Panc1 (cell line): ENCODE measurements around the gene ENTPD2. TPM values are rescaled to one million over a fixed set of nuclear protein-coding genes. Genes with fewer than 3 reads are reported as not detected.

Experiments
- ATAC-seq: fragments of 200-7000 bp; cut with Tn5 transposase; 2 replicates; pipeline ENCODE4 v1.9.1; 2020; ENCODE audit warnings: mild to moderate bottlenecking, moderate library complexity
- BruUV-seq: library from RNA; stranded (reverse); fragments of 400-500 nt; replicated peaks from 2 replicates; lab custom pipeline; 2021; lab: Mats Ljungman, UMichigan
- CTCF ChIA-PET: fragments of 300-600 bp; sonication (Branson Sonifier 250); formaldehyde crosslinking; loops from one replicate; lab custom pipeline; 2022; ENCODE audit warnings: antibody characterized with exemption; lab: Charles Lee
- POLR2A ChIA-PET: fragments of 300-600 bp; sonication (Branson Sonifier 250); formaldehyde crosslinking; loops from one replicate; lab custom pipeline; 2022; ENCODE audit warnings: antibody characterized with exemption; lab: Charles Lee
- DNase-seq: peaks from one replicate; pipeline ENCODE4 v3.0.0-alpha.2; 2010; ENCODE audit warnings: low read depth, low spot score
- H3K27ac ChIP-seq: 2 replicates; pipeline ENCODE4 v1.5.1; 2011; ENCODE audit warnings: mild to moderate bottlenecking, low read length, inconsistent platforms
- H3K27me3 ChIP-seq: fragments of 200-500 bp; sonication (Bioruptor generic); 2 replicates; pipeline ENCODE4 v1.6.0; 2014; ENCODE audit warnings: low read length, inconsistent platforms; ENCODE audit not compliant: control insufficient read depth, insufficient read depth
- H3K36me3 ChIP-seq: fragments of 200-500 bp; sonication (Bioruptor generic); 2 replicates; pipeline ENCODE4 v1.5.1; 2014; ENCODE audit warnings: inconsistent platforms, mild to moderate bottlenecking, low read length, moderate library complexity; ENCODE audit not compliant: control insufficient read depth, insufficient read depth
- H3K4me1 ChIP-seq: 2 replicates; pipeline ENCODE4 v1.5.1; 2011; ENCODE audit warnings: inconsistent platforms, mild to moderate bottlenecking, low read length, moderate library complexity; ENCODE audit not compliant: control insufficient read depth, insufficient read depth
- H3K4me3 ChIP-seq, 2 experiments: 2 replicates each; pipeline ENCODE4 v1.5.1; 2011 to 2012; ENCODE audit warnings: low read depth in 2 of 2, low read length in 2 of 2, mild to moderate bottlenecking in 2 of 2, inconsistent platforms in 1 of 2, moderate library complexity in 1 of 2
- H3K9me3 ChIP-seq: fragments of 200-500 bp; sonication (Bioruptor generic); 2 replicates; pipeline ENCODE4 v1.5.1; 2014; ENCODE audit warnings: low read depth, mild to moderate bottlenecking, inconsistent platforms, low read length, moderate library complexity; ENCODE audit not compliant: control insufficient read depth, insufficient read depth
- POLR2AphosphoS5 ChIP-seq: IDR thresholded peaks from 2 replicates; pipeline ENCODE4 v1.6.1; 2012; ENCODE audit warnings: mild to moderate bottlenecking, low read depth, low read length, moderate library complexity
- REST ChIP-seq, 2 experiments: IDR thresholded peaks; 2 replicates each; pipeline ENCODE4 v1.6.1; 2011 to 2012; ENCODE audit warnings: low read depth in 2 of 2, control low read depth in 1 of 2, low read length in 1 of 2, mild to moderate bottlenecking in 1 of 2, moderate library complexity in 1 of 2; ENCODE audit not compliant: insufficient read depth in 1 of 2
- SIN3A ChIP-seq: IDR thresholded peaks from 2 replicates; pipeline ENCODE4 v1.6.1; 2012; ENCODE audit warnings: low read depth, mild to moderate bottlenecking, low read length, moderate library complexity, borderline replicate concordance; ENCODE audit not compliant: insufficient read depth
- TCF7L2 ChIP-seq: IDR thresholded peaks from 2 replicates; pipeline ENCODE4 v1.6.1; 2011; ENCODE audit warnings: mild to moderate bottlenecking, low read depth, low read length, inconsistent platforms
- in situ Hi-C: cut with HindIII; loops from 2 replicates; pipeline ENCODE4 v1.10.0; 2016; ENCODE audit warnings: low sequenced_read_pairs, low pct_unique_long_range_greater_than_20kb
- intact Hi-C: fragments of 100-400 bp; cut with micrococcal nuclease; formaldehyde crosslinking; loops from one replicate; pipeline ENCODE4 v1.10.0; 2022; ENCODE audit not compliant: unreplicated experiment
- total RNA-seq: library from RNA; stranded (reverse); gene quantifications from one replicate; pipeline ENCODE4 v1.2.1, GENCODE V29; 2021; ENCODE audit not compliant: unreplicated experiment
- TF ChIP-seq, protein P1 (sequence below): fragments of 450-650 bp; IDR thresholded peaks from 2 replicates; pipeline ENCODE4 v1.5.1; 2017; ENCODE audit warnings: mild to moderate bottlenecking

The ENTPD2 gene
- total RNA-seq, 1 experiment from 2014 or later: 2.8 TPM

- Histone ChIP-seq H3K27me3 (no peaks in the 10 kb centered on the region), H3K4me3 (no peak overlapping the region), H3K36me3 (no peaks in the 10 kb centered on the region), H3K9me3 (no peaks in the 10 kb centered on the region), H3K4me1 (peaks cover 10% of the 10 kb centered on the region; the same call in 1 of the 2 replicates), H3K27ac (no peak overlapping the region)
- in situ Hi-C loops (no loop called here), intact Hi-C loops (no loop called here)
- ChIA-PET CTCF (no interaction called here), POLR2A (no interaction called here)
- TF ChIP-seq, protein P1, sequence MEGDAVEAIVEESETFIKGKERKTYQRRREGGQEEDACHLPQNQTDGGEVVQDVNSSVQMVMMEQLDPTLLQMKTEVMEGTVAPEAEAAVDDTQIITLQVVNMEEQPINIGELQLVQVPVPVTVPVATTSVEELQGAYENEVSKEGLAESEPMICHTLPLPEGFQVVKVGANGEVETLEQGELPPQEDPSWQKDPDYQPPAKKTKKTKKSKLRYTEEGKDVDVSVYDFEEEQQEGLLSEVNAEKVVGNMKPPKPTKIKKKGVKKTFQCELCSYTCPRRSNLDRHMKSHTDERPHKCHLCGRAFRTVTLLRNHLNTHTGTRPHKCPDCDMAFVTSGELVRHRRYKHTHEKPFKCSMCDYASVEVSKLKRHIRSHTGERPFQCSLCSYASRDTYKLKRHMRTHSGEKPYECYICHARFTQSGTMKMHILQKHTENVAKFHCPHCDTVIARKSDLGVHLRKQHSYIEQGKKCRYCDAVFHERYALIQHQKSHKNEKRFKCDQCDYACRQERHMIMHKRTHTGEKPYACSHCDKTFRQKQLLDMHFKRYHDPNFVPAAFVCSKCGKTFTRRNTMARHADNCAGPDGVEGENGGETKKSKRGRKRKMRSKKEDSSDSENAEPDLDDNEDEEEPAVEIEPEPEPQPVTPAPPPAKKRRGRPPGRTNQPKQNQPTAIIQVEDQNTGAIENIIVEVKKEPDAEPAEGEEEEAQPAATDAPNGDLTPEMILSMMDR: no peak
- TF ChIP-seq TCF7L2: no peak
- TF ChIP-seq REST (IDR thresholded peaks at IDR 0.05; ENCODE audit: insufficient read depth in 1 of 2, low read depth in 2 of 2, low read length in 1 of 2): no peak
- TF ChIP-seq POLR2AphosphoS5: no peak
- no peak for TF ChIP-seq SIN3A
- BruUV-seq: no TSS peak
- no peak for DNase-seq
- no peak for ATAC-seq
Observed at GRCh38 chr9:137041124-137041523, 12.7 kb downstream of the ENTPD2 start.

DNA sequence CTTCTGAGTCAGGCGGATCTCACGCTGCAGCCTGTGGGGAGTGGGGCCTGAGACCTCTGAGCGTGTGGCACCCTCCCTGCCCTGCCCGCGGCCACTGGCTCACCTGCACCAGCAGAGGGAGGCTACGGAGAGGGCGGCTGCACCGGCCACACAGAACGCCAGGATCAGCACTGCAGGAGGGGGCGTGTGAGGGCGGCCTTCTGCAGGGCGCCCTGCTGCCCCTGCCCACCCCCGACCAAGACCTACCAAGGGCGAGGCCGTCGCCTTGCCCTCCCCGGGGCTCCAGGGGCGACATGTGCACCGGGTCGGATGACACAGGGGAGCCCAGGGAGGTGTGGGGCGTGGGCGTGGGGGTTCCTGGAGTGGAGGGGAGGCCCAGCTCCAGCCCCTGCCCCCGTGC lies 13.3 kb downstream of the ENTPD2 start:
- no peaks in the 10 kb centered on the region for H3K36me3 ChIP-seq
- POLR2A ChIA-PET: no interaction called here
- BruUV-seq: no TSS peak
- no peak for TF ChIP-seq POLR2AphosphoS5
- no peak for TF ChIP-seq TCF7L2
- no peak for TF ChIP-seq REST (IDR thresholded peaks at IDR 0.05; ENCODE audit: insufficient read depth in 1 of 2, low read depth in 2 of 2, low read length in 1 of 2)
- TF ChIP-seq SIN3A: no peak
- TF ChIP-seq, protein P1: no peak
- ATAC-seq: no peak
- intact Hi-C loops: no loop called here
- H3K4me3 ChIP-seq: no peak overlapping the region
- DNase-seq: no peak
- in situ Hi-C loops: no loop called here
- CTCF ChIA-PET: no interaction called here
- no peaks in the 10 kb centered on the region for H3K9me3 ChIP-seq
- H3K27ac ChIP-seq: no peak overlapping the region
- H3K27me3 ChIP-seq: no peaks in the 10 kb centered on the region
- H3K4me1 ChIP-seq: peaks cover 10% of the 10 kb centered on the region; the same call in 1 of the 2 replicates
